ENCODE measurements around the gene KLHL29. TPM values are rescaled to one million over a fixed set of nuclear protein-coding genes. Genes with fewer than 3 reads are reported as not detected.

The KLHL29 gene
- total RNA-seq, 2 donors from 2014 or later = 1.3 to 3.3 TPM

DNA sequence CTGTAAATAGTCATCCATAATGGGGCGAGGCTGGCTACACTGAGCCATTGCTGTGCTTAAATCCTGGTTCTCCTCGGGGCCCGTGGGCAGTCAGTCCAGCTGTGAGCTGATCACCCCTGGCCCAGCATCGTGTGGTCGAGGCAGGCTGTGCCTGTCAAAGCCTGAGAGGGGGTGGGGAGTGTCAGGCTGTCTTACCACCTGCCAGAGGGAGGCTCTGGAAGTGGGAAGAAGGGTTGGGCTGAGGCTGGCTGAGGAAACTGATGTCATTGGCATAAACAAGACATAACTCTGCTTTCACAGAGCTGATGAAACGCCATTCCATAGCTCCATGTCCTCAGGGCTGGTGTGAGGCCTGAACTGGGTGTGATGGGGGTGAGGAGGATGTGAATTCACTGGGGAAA is 49.7 kb downstream of the KLHL29 start:
- intact Hi-C loops (cut with DNase I) = no loop called here
- ATAC-seq (no peak), DNase-seq (no peak)

DNA sequence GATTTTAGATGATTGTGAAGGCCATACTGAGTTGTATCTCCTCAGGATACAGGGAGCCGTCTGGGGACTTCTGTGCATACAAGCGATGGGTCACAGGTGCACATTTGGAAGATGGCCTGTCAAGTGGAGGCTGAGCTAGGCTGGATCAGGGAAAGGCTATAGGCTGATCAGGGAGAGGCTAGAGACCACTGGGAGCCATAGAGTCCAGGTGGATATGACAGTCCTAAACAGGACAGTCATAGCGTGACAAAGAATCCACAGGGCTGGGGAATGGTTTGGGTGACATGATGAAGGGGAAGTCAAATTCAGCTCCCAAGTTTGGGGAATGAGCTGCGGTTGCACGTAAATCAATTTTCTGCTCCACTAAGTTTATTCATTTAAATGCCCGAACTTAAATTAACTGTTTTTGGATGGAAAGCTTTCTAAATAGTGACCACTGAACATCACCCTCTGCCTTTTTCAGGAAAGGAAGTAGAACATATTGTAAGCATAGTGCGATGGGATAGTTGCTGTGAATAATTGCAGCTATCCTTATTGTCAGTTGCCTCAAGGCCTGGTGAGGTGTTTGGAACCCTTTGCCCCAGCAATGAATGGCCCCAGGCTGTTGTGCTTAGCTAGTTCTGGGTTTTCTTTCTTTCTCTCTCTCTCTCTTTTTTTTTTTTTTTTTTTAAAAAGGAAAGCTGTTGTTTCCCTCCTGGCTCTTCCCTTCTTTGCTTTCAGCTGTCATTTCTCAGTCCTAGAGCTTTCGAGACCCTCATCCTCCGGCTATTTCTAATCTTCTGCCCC is 50.5 kb downstream of the KLHL29 start:
- ATAC-seq (no peak), DNase-seq (no peak)
- intact Hi-C loops (cut with DNase I) = no loop called here

DNA sequence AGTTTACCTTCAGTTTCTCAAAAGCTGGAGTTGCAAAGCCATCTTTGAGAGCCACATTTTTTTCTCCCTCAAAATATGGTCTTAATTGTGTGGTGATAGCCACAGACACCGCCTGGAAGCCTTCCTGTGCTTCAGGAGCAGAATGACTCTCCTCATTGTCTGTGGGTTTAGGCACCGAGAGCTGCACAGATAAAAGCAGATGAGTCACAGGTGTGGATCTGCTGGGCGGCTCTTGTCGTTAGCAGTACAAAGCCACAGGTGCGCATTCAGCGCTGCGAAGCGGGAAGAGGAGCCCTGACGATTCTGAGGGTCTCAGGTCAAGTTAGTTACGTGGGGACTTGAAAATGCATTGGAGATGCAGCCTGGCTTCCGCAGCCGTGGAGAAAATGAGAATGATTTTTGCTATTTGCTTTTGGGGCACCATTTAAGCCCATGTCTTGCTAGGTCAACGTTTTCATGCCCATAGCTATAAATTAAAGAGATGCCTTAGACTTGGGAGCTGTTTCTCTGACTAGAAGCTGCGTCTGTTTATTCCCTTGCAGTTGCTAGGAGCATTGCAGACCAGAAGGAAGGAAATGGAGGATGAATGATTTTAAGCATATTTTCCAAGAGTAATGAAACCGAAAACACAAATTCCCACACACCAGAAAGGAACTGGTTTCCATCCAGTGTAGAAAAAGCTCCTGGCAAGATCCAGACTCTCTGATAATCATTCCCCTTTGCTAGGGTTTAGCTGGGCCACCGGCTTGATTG is 51.5 kb downstream of the KLHL29 start:
- ATAC-seq = no peak
- intact Hi-C loops (cut with DNase I) = no loop called here
- DNase-seq = no peak

DNA sequence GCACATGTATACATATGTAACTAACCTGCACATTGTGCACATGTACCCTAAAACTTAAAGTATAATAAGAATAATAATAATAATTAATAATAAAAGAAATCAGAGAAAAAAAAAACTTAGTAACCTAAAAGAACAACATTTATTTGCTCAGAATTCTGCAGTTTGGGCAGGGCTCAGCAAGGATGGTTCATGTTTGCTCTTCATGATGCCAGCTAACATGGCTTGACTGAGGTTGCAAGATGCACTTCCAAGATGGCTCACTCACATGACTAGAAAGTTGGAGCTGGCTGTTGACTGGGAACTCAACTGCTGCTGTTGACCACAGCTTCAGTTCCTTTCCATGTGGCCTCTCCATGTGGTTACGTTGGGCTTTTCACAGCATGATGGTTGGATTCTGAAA is 56.4 kb downstream of the KLHL29 start:
- DNase-seq (no peak), ATAC-seq (no peak)
- intact Hi-C loops (cut with DNase I) = no loop called here

DNA sequence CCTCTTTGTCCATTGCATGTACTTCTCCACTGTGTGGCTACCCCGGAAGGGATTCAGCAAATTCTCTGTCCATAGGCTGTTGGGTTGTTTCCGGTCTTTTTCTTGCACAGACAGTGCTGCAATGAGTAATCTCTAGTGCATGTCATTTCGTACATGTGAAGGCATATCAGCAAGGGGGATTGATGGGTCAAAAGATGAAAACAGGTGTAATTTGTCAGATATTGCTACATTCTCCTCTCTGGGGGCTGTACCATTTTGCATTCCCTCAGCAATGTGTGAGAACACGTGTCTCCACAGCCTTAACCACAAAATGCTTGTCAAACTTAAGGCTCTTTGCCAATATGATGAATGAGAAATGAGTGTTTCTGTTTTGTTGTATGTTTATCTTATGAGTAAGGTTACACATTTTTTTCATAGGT is 60.5 kb downstream of the KLHL29 start:
- DNase-seq (no peak), ATAC-seq (peak in 1 of 2 donors; percentile 26)
- intact Hi-C loops (cut with DNase I) = no loop called here

DNA sequence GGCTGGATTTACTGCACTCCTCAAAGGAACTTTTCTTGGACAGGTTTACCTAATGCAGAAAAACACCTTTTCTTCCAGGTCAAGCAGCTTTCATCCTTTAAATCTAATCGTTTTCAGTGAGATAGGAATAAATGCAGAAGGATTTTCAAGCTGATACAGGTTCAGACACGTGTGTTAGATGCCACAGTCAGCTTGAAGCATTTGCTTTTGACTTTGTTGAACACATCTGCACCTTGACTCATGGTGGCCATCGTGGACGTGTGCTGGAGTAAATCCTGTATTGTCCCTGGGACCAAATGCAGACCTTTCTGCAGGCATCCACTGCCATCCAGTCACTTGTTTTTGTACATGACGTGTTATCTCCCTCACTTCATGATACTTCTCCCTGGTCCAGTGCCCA is 61.9 kb downstream of the KLHL29 start:
- no peak for ATAC-seq
- intact Hi-C loops (cut with DNase I) = no loop called here
- DNase-seq = no peak

DNA sequence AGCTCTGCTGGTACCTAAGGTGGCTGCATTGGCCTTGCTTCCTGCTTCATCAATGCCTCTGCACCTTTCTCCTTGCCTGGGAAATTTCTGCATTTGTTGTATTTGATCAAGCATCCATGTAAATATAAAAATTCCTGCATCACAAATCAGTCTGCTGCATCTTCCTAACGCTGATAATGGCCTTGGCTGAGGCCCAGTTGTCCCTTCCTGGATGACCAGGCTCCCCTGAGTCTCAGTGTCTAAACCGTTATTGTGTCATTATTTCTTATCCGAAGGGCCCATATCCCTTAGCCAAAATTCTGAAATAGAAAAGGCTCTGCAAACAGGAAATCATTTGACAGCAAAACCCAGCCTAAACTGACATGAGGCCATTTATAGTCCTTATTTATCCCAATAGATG is 62.4 kb downstream of the KLHL29 start:
- intact Hi-C loops (cut with DNase I) = no loop called here
- no peak for ATAC-seq
- DNase-seq = no peak

DNA sequence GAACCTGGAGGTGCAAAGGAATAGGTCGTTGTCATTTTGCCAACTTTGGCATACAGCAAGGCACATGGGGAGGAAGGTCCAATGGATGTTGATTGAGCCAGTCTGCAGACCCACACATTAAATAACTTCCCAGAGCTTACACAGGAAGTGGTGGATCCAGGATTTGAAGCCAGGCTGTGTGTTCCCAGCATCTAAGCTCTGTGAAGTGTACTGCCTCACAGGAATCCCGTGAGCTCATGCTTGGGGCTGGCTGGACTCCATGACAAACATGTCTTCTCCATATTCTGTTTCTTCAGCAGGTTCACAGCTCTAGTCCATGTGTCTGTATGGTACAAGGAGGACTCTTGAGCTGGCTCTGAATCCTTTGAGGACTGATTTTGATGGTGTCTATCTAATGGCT is 63.9 kb downstream of the KLHL29 start:
- no peak for DNase-seq
- no peak for ATAC-seq
- intact Hi-C loops (cut with DNase I) = no loop called here

DNA sequence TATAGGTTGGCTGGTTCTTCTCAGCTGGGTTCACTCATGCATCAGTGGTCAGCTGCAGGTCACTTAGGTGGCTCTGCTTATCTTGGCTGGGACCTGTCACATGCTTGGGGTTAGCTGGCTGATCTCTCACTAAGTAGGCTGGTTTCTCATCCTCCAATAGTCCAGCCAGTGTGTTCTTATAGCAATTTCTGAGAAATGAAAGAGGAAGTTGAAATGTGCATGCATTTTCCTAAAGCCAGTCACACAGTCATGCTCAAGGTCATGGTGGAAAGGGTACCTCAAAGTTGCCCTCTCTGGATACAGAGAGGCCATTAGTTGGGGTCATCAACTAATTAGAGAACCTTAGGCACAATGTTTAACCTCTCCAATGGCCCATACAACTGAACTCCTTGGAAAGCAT is 64.4 kb downstream of the KLHL29 start:
- intact Hi-C loops (cut with DNase I) = no loop called here
- no peak for ATAC-seq
- no peak for DNase-seq

DNA sequence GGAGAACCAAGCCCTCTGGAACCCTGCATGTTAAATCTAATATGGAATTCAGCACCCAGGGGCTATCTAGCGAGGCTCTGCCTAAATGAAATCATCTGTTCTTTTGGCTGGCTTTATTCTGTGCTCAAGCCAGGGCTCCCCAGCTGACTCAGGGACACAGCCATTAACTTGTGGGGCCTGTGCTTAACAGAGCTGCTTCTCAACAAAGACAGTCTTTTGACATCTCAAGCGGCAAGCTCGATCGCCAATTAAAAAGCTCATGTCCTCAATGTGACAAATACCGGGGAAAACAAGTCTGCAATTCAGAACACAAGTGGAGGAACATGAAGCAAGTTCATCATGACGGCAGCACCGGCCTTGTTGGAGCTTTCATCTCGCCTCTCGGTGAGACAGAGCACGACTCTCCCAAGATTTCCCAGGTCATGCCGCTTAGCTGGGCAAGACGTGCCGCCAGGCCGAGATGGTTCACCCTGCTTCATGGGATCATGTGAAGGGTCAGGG is 64.9 kb downstream of the KLHL29 start:
- DNase-seq (peak; percentile 31), ATAC-seq (peak; percentile 66 to 75)
- intact Hi-C loops (cut with DNase I) = no loop called here

DNA sequence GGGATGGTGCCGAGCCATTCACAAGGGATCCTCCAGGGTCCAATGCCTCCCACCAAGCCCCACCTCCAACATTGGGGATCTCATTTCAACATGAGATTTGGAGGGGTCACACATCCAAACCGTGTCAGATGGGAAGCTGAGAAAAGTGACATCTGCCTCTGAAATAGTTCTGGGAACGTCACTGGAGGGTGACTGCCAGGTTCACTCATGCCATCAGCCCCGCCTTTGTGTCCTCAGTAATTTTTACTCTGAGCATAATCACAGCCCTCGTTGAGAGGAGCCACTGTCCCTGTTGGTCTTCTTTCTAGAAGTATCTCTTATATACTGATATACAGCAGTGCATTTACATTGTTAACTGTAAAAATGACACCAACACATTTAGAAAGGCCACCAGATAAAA is 67.4 kb downstream of the KLHL29 start:
- ATAC-seq = no peak
- DNase-seq = no peak
- intact Hi-C loops (cut with DNase I) = no loop called here

DNA sequence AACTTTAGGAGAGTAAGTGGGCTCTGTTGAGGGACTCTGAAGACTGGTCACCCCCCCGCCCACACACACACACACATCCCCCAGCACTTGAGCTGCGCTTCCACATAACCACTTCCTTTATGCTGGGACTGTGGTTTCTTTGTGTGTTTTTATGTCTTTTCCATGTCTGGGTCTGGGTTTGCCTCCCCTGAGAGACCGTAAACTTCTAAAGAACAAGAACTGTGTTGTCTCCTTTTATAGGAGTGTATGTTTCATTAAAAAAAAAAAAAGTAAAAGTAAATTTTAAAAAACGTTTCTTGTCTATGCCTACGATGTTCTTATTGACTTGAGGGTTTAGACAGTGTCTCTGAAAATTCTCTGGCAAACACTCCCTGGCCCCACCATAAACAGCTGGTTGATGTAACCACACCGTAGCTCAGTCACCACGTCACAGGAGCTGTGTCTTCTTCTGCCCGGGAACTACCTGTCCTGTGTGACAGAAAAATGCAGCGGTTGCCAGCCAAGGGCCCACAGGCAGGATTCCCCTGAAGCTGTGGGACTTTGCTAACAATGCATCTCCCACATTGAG is 68.0 kb downstream of the KLHL29 start:
- peak in 1 of 2 donors; percentile 46 for ATAC-seq
- intact Hi-C loops (cut with DNase I) = no loop called here
- DNase-seq = no peak

DNA sequence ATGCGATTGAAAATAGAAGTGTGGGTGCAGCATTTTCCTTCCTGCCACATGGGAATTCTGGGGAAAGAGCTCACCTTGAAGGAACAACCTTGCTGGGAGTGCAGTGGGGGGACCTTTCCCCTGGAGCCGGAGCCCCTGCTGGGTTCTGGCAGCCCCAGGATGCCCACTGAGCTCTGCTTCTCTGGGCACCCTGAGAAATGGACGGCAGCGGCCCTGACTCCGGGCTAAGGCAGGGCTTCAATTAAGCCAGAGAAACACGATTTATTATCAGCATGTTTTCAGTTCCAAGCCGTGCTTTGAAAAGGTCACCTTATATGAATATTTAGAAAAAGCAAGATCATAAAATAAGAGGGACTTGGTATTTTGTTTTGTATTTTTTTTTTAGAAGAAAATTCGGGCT is 68.5 kb downstream of the KLHL29 start:
- DNase-seq = no peak
- intact Hi-C loops (cut with DNase I) = no loop called here
- ATAC-seq = no peak

DNA sequence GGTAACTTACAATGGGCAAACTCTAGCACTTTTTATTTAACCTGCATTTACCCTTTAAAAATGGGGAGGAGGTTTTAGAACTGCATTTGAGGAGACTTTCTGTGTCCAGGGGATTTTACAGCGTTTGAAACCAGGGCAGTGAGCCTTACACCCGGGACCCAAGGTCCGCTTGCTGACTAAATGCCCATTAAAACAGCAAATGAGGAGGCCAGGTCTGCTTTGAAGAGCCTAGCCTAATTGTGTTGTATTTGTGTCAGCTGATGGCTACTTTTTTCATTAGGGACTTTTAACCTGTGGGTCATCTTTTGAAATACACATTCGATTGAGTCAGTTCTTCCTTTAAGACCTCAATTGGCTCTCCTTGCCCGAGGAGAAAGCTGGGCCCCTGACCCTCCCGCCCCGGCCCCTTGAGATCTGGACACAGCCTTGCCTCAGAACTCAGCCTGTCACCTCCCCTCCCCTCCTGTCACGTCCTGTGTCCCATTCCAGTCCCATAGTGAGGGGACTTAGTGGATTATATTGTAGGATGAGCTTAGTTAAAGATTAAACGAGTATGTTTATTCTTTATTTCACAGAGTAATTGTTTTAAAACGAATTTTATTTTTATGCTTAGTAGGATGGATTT is 69.0 kb downstream of the KLHL29 start:
- intact Hi-C loops (cut with DNase I) = no loop called here
- ATAC-seq = no peak
- DNase-seq = no peak

DNA sequence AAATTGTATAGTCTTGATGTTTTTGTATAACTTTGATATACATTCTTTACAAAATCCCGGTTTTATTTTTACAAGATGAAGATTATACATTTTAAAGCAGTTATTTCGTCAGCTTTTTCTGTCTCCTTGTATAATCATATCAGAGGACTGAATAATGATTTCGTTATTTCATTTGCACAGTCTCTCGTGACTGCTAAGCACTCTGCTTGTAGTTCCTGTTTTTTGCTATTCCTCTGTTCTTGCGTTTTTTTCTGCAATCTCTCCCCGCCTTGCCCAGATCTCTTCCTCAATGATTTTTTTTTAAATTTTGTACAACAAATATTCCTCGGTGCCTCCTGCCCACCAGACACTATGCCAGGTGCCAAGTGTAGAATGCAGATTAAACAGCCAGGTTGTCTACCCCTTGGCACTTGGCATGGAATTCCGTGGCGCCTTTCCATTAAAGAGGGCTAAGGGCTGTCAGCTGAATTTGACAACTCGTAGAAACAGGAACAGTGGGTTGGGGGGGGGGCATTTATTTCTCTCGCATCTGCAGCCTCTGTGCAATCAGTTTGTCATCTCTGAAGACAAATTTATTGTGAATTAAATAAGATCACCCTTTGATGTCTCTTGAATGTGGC is 69.6 kb downstream of the KLHL29 start:
- ATAC-seq = no peak
- intact Hi-C loops (cut with DNase I) = no loop called here
- DNase-seq = no peak

DNA sequence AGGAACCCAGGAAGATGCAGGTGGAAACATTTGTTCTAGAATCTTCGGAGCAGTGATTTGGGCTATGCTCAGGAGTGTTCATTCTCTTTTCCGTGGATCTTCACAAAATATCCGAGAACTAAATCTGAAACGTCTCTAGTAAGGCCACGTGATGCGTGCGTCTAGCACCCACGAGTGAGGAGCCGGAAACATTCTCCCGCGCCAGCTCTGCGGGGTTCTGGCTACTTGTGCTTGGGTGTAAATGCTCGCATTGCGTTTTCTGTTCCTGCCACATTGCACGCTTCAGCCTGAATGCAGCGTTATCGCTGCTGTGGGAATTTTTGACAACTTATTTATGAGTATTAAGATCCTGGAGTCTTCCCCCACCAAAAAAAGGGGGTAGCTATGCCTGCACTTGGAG is 71.4 kb downstream of the KLHL29 start:
- intact Hi-C loops (cut with DNase I) = no loop called here
- no peak for DNase-seq
- no peak for ATAC-seq

DNA sequence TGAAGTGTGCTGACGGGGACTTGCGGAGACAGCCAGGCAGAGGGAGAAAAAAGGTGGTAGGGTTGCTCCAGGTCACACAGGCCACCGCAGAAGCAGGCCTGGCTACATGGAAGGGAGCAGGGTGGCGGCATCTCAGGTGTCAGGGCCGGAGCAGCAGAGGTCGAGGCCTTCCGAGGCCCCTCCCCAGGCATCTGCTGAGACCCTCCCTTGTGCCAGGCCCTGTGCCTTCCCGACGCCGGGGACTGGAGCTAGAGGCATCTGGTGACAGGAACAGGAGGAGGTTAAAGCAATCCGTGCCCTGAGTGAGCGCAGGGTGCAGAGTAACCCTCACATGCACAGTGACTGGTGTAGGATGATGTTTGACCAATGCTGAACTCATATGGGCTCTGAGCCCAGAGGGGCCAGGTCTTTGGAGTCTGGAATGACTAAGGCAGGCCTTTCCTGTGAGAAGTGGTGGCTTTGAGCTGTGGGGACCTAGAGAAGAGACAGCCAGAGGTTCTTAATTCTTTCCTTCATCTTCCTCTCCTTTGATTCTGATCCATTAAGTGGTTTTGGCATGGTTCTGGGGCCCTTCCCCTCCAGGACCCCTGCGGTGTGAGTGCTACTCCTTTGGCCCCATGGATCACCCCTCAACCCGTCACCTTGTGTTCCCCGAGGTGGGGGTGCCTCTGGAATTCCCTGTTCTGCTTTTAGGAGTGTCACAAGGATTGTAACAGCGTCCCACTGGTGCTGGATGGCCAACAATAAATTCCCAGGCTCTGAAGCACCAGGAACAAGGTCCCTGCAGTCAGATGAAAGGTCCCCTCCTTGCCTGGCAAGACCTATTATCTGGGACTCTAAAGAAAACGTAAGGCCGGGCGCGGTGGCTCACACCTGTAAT is 72.1 kb downstream of the KLHL29 start:
- intact Hi-C loops (cut with DNase I) = no loop called here
- ATAC-seq (no peak), DNase-seq (no peak)

DNA sequence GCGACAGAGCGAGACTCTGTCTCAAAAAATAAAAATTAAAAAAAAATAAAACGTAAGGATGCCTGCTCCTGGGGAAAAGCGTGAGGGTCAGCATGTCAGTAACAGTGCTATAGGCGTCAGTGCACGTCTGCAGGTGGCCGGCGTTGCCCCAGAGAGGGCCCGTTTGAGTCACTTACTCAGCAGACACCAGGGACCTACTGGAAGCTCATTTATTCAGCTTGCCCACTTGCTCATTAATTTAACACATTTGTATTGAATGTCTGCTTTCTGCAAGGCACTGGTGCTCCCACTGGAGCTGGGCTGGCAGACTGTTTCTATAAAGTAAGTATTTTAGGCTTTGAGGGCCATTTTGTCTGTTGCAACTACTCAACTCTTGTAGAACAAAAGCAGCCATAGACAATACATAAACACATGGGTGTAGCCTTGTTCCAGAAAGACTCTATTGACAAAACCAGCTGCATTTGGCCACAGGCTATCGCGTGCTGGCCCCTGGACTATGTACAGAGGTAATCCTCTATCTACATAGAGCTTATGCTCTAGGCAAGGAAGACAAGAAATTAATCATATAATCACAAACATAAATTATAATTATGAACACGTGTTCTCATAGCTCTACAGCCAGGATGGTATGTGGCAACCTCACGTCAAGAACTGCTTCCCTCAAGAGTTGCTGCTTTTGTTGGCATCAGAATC is 73.2 kb downstream of the KLHL29 start:
- no peak for DNase-seq
- ATAC-seq = no peak
- intact Hi-C loops (cut with DNase I) = no loop called here

All from left cardiac atrium (tissue), 4 donors.